SK-N-SH (cell line): ENCODE data around the gene LILRB4. TPM values are rescaled to one million over a fixed set of nuclear protein-coding genes. Genes with fewer than 3 reads are reported as not detected.
"Not testable (repeated sequence)": the region's sequence is repeated elsewhere in the genome, so short reads cannot be mapped to it uniquely, and the experiment has no call there.

Source experiments
- CTCF ChIA-PET: fragments of 300-600, 350-600 bp; formaldehyde crosslinking; extraction: SDS; loops from one replicate; lab custom pipeline; 2021; lab: Yijun Ruan, JAX
- POLR2A ChIA-PET: fragments of 350-600 bp; sonication (Branson Sonifier 250); formaldehyde crosslinking; extraction: SDS; loops from one replicate; lab custom pipeline; 2020; ENCODE audit warnings: antibody characterized with exemption, inconsistent platforms; lab: Yijun Ruan, JAX
- DNase-seq: peaks from one replicate; pipeline ENCODE4 v3.0.0; 2012
- H2AFZ ChIP-seq: fragments of 200-600 bp; sonication (generic); 2 replicates; pipeline ENCODE4 v1.8.1; 2016; ENCODE audit warnings: antibody characterized with exemption, mild to moderate bottlenecking, low read depth
- H3F3A ChIP-seq: fragments of 200-600 bp; sonication (generic); replicated peaks from 2 replicates; pipeline ENCODE3; 2016; ENCODE audit warnings: antibody characterized with exemption, mild to moderate bottlenecking; ENCODE audit not compliant: insufficient read depth
- H3K27ac ChIP-seq, 2 experiments: fragments of 200-500 bp in 1 of 2; fragments of 200-600 bp in 1 of 2; sonication (Bioruptor generic) in 1 of 2; sonication (generic), shearing (Covaris generic) in 1 of 2; 2 replicates each; pipeline versions ENCODE4 v1.5.1 to v1.6.1; 2014 to 2016; ENCODE audit warnings: low read depth in 2 of 2, inconsistent platforms in 1 of 2, low read length in 1 of 2, mild to moderate bottlenecking in 1 of 2, mixed read lengths in 1 of 2
- H3K27me3 ChIP-seq: fragments of 200-600 bp; sonication (generic), shearing (Covaris generic); 2 replicates; pipeline ENCODE4 v1.6.1; 2016; ENCODE audit warnings: mixed run types; ENCODE audit not compliant: insufficient read depth
- H3K36me3 ChIP-seq, 2 experiments: fragments of 200-500 bp in 1 of 2; fragments of 200-600 bp in 1 of 2; sonication (Bioruptor generic) in 1 of 2; sonication (generic) in 1 of 2; replicated peaks in 1 of 2; 2 replicates each; pipeline versions ENCODE3 to v1.5.1; 2014 to 2016; ENCODE audit warnings: low read length in 1 of 2, mild to moderate bottlenecking in 1 of 2; ENCODE audit not compliant: insufficient read depth in 2 of 2, control insufficient read depth in 1 of 2
- H3K4me1 ChIP-seq, 2 experiments: fragments of 200-500 bp in 1 of 2; fragments of 200-600 bp in 1 of 2; sonication (Bioruptor generic) in 1 of 2; sonication (generic), shearing (Covaris generic) in 1 of 2; 2 replicates each; pipeline versions ENCODE4 v1.5.1 to v1.6.1; 2014 to 2016; ENCODE audit warnings: low read depth in 1 of 2, low read length in 1 of 2, mixed run types in 1 of 2; ENCODE audit not compliant: insufficient read depth in 2 of 2, control insufficient read depth in 1 of 2
- H3K4me2 ChIP-seq: fragments of 200-600 bp; sonication (generic), shearing (Covaris generic); 2 replicates; pipeline ENCODE4 v1.6.1; 2017; ENCODE audit warnings: mixed run types
- H3K4me3 ChIP-seq, 2 experiments: fragments of 200-500 bp in 1 of 2; fragments of 200-600 bp in 1 of 2; sonication (Bioruptor generic) in 1 of 2; sonication (generic), shearing (Covaris generic) in 1 of 2; 2 replicates each; pipeline versions ENCODE4 v1.5.1 to v1.8.1; 2014 to 2016; ENCODE audit warnings: low read depth in 2 of 2, inconsistent platforms in 1 of 2, low read length in 1 of 2, mild to moderate bottlenecking in 1 of 2, mixed read lengths in 1 of 2, moderate library complexity in 1 of 2
- H3K79me2 ChIP-seq: fragments of 200-600 bp; sonication (generic); 2 replicates; pipeline ENCODE4 v1.8.1; 2017; ENCODE audit warnings: mild to moderate bottlenecking; ENCODE audit not compliant: insufficient read depth
- H3K9ac ChIP-seq: fragments of 200-600 bp; sonication (generic); 2 replicates; pipeline ENCODE4 v1.6.1; 2017; ENCODE audit warnings: mixed run types
- H3K9me2 ChIP-seq: fragments of 200-600 bp; sonication (generic); 2 replicates; pipeline ENCODE4 v1.6.1; 2017; ENCODE audit warnings: mixed run types
- H3K9me3 ChIP-seq: fragments of 200-600 bp; sonication (generic); 2 replicates; pipeline ENCODE4 v1.6.1; 2017; ENCODE audit warnings: mixed run types, mild to moderate bottlenecking, moderate library complexity
- H4K20me1 ChIP-seq: fragments of 200-600 bp; sonication (generic); 2 replicates; pipeline ENCODE4 v1.6.1; 2017; ENCODE audit warnings: mild to moderate bottlenecking, mixed run types; ENCODE audit not compliant: insufficient read depth
- CHD2 ChIP-seq: fragments of 150-350 bp; IDR thresholded peaks from 2 replicates; pipeline ENCODE4 v1.6.1; 2018; ENCODE audit warnings: low read length; ENCODE audit not compliant: partially characterized antibody
- ELF1 ChIP-seq: IDR thresholded peaks from 2 replicates; pipeline ENCODE4 v1.4.0; 2012
- EP300 ChIP-seq, 2 experiments: IDR thresholded peaks; 2 replicates each; pipeline versions ENCODE4 v1.4.0 to v1.6.1; 2012; ENCODE audit warnings: borderline replicate concordance in 1 of 2, low read depth in 1 of 2, low read length in 1 of 2
- EZH2phosphoT487 ChIP-seq: fragments of 200-600 bp; sonication (generic); IDR thresholded peaks from 2 replicates; pipeline ENCODE4 v1.6.1; 2017; ENCODE audit warnings: low read depth, mixed run types, mild to moderate bottlenecking, antibody characterized with exemption, moderate library complexity, borderline replicate concordance
- FOSL2 ChIP-seq: IDR thresholded peaks from 2 replicates; pipeline ENCODE4 v1.4.0; 2012; ENCODE audit warnings: low read depth, mild to moderate bottlenecking, moderate library complexity, borderline replicate concordance
- FOXJ3 ChIP-seq: sonication (generic); formaldehyde crosslinking; IDR thresholded peaks from 2 replicates; pipeline ENCODE4 v1.5.1; 2020; ENCODE audit warnings: mild to moderate bottlenecking, missing genetic modification reagents
- GABPA ChIP-seq: IDR thresholded peaks from 2 replicates; pipeline ENCODE4 v1.4.0; 2012; ENCODE audit warnings: low read depth, mild to moderate bottlenecking
- GATA2 ChIP-seq: sonication (generic); formaldehyde crosslinking; IDR thresholded peaks from 2 replicates; pipeline ENCODE4 v1.5.0; 2020; ENCODE audit warnings: mild to moderate bottlenecking, missing genetic modification reagents
- JUND ChIP-seq: IDR thresholded peaks from 2 replicates; pipeline ENCODE4 v1.4.0; 2012
- MAX ChIP-seq: IDR thresholded peaks from 2 replicates; pipeline ENCODE4 v1.4.0; 2012; ENCODE audit warnings: low read depth
- MEF2A ChIP-seq: IDR thresholded peaks from 2 replicates; pipeline ENCODE4 v1.4.0; 2012; ENCODE audit warnings: low read depth, borderline replicate concordance
- MXI1 ChIP-seq: IDR thresholded peaks from 2 replicates; pipeline ENCODE4 v1.6.1; 2012; ENCODE audit warnings: mild to moderate bottlenecking, low read depth, low read length, improper control_type of control experiment
- NFIC ChIP-seq: IDR thresholded peaks from 2 replicates; pipeline ENCODE4 v1.4.0; 2012; ENCODE audit warnings: borderline replicate concordance
- PBX3 ChIP-seq: IDR thresholded peaks from 2 replicates; pipeline ENCODE4; 2012
- TAF1 ChIP-seq: IDR thresholded peaks from 2 replicates; pipeline ENCODE4 v1.6.1; 2012; ENCODE audit warnings: low read depth, mild to moderate bottlenecking, low read length, moderate library complexity, borderline replicate concordance
- TEAD4 ChIP-seq: IDR thresholded peaks from 2 replicates; pipeline ENCODE4 v1.4.0; 2012; ENCODE audit warnings: mild to moderate bottlenecking, borderline replicate concordance; ENCODE audit not compliant: insufficient read depth
- YY1 ChIP-seq: IDR thresholded peaks from 2 replicates; pipeline ENCODE4 v1.4.0; 2012; ENCODE audit warnings: low read depth, mild to moderate bottlenecking
- ZBTB33 ChIP-seq: IDR thresholded peaks from 2 replicates; pipeline ENCODE4 v1.4.0; 2012; ENCODE audit warnings: low read depth, borderline replicate concordance
- WGBS: methylation state at CpG from one replicate; pipeline ENCODE4 v1.1.6; 2017; ENCODE audit warnings: low lambda C conversion rate; 5-methylcytosine and 5-hydroxymethylcytosine counted together
- polyA plus RNA-seq, 3 experiments: library from polyadenylated mRNA; depleted of rRNA; stranded (reverse); fragments of >200 nt; gene quantifications; 2 replicates each; pipeline ENCODE4 v1.2.3, GENCODE V29; 2012

Gene LILRB4
- polyA plus RNA-seq, 1 of the 3 experiments (the other 2 are of a cell fraction), result not detected

- H3K9me2 ChIP-seq, result no peaks in the 10 kb centered on the region
- no peak overlapping the region for H3K4me2 ChIP-seq
- H3K9me3 ChIP-seq, result no peaks in the 10 kb centered on the region
- H3K9ac ChIP-seq, result no peak overlapping the region
- H3K36me3 ChIP-seq, result no peaks in the 10 kb centered on the region
- H3K79me2 ChIP-seq, result no peaks in the 10 kb centered on the region
- no peak for DNase-seq
- H3K27ac ChIP-seq, result no peak overlapping the region
- TF ChIP-seq MAX (no peak), ZBTB33 (no peak), GABPA (no peak), MEF2A (no peak), FOSL2 (no peak), CHD2 (no peak), TEAD4 (no peak), ELF1 (no peak), EP300 (IDR thresholded peaks at IDR 0.05; ENCODE audit: borderline replicate concordance in 1 of 2, low read depth in 1 of 2, low read length in 1 of 2) (no peak), JUND (no peak), NFIC (no peak), YY1 (no peak), MXI1 (no peak), FOXJ3 (no peak), TAF1 (no peak), EZH2phosphoT487 (no peak), PBX3 (no peak), GATA2 (no peak)
- no peak overlapping the region for H3K4me3 ChIP-seq
- peaks cover 5% of the 10 kb centered on the region; the same call in 1 of the 2 replicates for H3K27me3 ChIP-seq
- H4K20me1 ChIP-seq, result no peaks in the 10 kb centered on the region
- no peaks in the 10 kb centered on the region for H3F3A ChIP-seq
- ChIA-PET POLR2A (no interaction called here), CTCF (interaction anchor here (1.3 to 1.9 kb wide), 3 partner anchors 13 to 30 kb away, joined by 3 to 6 read pairs (median 4); no protein-coding TSS in a partner anchor)
- no peak overlapping the region for H2AFZ ChIP-seq
- H3K4me1 ChIP-seq, result no peaks in the 10 kb centered on the region
- WGBS, result 5% methylated on average over 4 of the region's 4 CpGs
These were observed 14.4 kb downstream of the LILRB4 start for GRCh38 chr19:54677217-54677616.

GRCh38 chr19:54681596-54681995 is 18.8 kb downstream of the LILRB4 start:
- H3F3A ChIP-seq, H3K9me3 ChIP-seq, POLR2A ChIA-PET, H3K27ac ChIP-seq, H3K4me1 ChIP-seq, H3K27me3 ChIP-seq, H3K79me2 ChIP-seq, H3K9ac ChIP-seq, H3K4me2 ChIP-seq, CTCF ChIA-PET, H2AFZ ChIP-seq, H3K9me2 ChIP-seq, DNase-seq, H4K20me1 ChIP-seq, H3K36me3 ChIP-seq, H3K4me3 ChIP-seq: not testable (repeated sequence)
- WGBS, result 3% methylated on average over 12 of the region's 12 CpGs
